K562 (cell line): Measurements from ENCODE around the gene GLDN.

Experiments used
- CBX1 ChIP-seq: sonication (generic); IDR thresholded peaks from 2 replicates; pipeline ENCODE4 v1.6.1; 2016; ENCODE audit warnings: antibody characterized with exemption, low read depth, mild to moderate bottlenecking
- ELK3 ChIP-seq: fragments of 450-650 bp; formaldehyde crosslinking; IDR thresholded peaks from 2 replicates; pipeline ENCODE4 v1.4.0; 2020; ENCODE audit warnings: mild to moderate bottlenecking
- GABPA ChIP-seq: fragments of 200-800 bp; sonication (Bioruptor generic); conservative IDR thresholded peaks from 2 replicates; pipeline ENCODE4 v1.6.1; 2016; ENCODE audit warnings: low read depth, missing genetic modification characterization, missing compliant biosample characterization
- KDM1A ChIP-seq, 2 experiments: fragments of 450-650 bp; IDR thresholded peaks; 2 replicates each; pipeline ENCODE4 v1.6.1; 2016; ENCODE audit warnings: mild to moderate bottlenecking in 2 of 2
- MAFK ChIP-seq: IDR thresholded peaks from 2 replicates; pipeline ENCODE4 v1.6.1; 2011; ENCODE audit warnings: low read length, improper control_type of control experiment
- NUFIP1 ChIP-seq: fragments of 450-650 bp; IDR thresholded peaks from 2 replicates; pipeline ENCODE4 v1.6.1; 2018; ENCODE audit not compliant: partially characterized antibody
- ZC3H4 ChIP-seq: sonication (generic); formaldehyde crosslinking; IDR thresholded peaks from 2 replicates; pipeline ENCODE4 v1.9.0; 2021; ENCODE audit warnings: missing genetic modification reagents, borderline replicate concordance
- ZNF639 ChIP-seq, 2 experiments: fragments of 200-800 bp in 1 of 2; sonication (Bioruptor generic) in 1 of 2; sonication (generic) in 1 of 2; formaldehyde crosslinking in 1 of 2; IDR thresholded peaks in 1 of 2; conservative IDR thresholded peaks in 1 of 2; 2 replicates each; pipeline versions ENCODE4 v1.5.0 to v1.6.1; 2016 to 2020; ENCODE audit warnings: missing compliant biosample characterization in 1 of 2, missing genetic modification characterization in 1 of 2, missing genetic modification reagents in 1 of 2
- TF ChIP-seq, protein P1 (sequence below), 2 experiments: fragments of 450-650 bp; IDR thresholded peaks; 2 replicates each; pipeline ENCODE4 v1.6.1; 2018; ENCODE audit warnings: mild to moderate bottlenecking in 2 of 2, low read depth in 1 of 2; ENCODE audit not compliant: partially characterized antibody in 2 of 2
- TF ChIP-seq, protein P2 (sequence below), 3 experiments: IDR thresholded peaks in 2 of 3; conservative IDR thresholded peaks in 1 of 3; 2 replicates each; pipeline ENCODE4 v1.5.1; 2011 to 2012; ENCODE audit warnings: low read length in 3 of 3, mild to moderate bottlenecking in 3 of 3, control low read depth in 2 of 3, improper control_type of control experiment in 1 of 3, inconsistent platforms in 1 of 3, low read depth in 1 of 3, mixed read lengths in 1 of 3, moderate library complexity in 1 of 3; ENCODE audit not compliant: insufficient read depth in 2 of 3

DNA sequence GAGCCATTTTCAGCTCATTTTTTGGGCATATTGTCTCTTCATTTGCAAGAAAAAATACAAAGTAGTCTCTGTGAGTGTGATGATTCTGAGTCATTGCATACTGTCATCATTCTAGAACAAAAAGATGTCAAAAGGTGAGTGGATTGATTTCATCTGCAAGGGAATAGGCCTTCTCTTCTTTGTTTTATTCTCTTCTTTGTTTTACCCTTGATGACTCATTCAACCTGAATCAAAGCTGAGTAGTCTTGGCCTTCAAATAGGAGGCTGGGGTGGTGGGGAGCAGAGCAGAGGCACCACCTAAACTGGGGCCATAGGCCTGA is 28.4 kb upstream of the GLDN start:
- TF ChIP-seq KDM1A (IDR thresholded peaks at IDR 0.05), result no peak
- TF ChIP-seq CBX1, result no peak
- no peak for TF ChIP-seq ZC3H4
- no peak for TF ChIP-seq MAFK
- TF ChIP-seq, protein P1, sequence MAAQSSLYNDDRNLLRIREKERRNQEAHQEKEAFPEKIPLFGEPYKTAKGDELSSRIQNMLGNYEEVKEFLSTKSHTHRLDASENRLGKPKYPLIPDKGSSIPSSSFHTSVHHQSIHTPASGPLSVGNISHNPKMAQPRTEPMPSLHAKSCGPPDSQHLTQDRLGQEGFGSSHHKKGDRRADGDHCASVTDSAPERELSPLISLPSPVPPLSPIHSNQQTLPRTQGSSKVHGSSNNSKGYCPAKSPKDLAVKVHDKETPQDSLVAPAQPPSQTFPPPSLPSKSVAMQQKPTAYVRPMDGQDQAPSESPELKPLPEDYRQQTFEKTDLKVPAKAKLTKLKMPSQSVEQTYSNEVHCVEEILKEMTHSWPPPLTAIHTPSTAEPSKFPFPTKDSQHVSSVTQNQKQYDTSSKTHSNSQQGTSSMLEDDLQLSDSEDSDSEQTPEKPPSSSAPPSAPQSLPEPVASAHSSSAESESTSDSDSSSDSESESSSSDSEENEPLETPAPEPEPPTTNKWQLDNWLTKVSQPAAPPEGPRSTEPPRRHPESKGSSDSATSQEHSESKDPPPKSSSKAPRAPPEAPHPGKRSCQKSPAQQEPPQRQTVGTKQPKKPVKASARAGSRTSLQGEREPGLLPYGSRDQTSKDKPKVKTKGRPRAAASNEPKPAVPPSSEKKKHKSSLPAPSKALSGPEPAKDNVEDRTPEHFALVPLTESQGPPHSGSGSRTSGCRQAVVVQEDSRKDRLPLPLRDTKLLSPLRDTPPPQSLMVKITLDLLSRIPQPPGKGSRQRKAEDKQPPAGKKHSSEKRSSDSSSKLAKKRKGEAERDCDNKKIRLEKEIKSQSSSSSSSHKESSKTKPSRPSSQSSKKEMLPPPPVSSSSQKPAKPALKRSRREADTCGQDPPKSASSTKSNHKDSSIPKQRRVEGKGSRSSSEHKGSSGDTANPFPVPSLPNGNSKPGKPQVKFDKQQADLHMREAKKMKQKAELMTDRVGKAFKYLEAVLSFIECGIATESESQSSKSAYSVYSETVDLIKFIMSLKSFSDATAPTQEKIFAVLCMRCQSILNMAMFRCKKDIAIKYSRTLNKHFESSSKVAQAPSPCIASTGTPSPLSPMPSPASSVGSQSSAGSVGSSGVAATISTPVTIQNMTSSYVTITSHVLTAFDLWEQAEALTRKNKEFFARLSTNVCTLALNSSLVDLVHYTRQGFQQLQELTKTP (IDR thresholded peaks at IDR 0.05; ENCODE audit: low read depth in 1 of 2, partially characterized antibody in 2 of 2), result no peak
- TF ChIP-seq, protein P2, sequence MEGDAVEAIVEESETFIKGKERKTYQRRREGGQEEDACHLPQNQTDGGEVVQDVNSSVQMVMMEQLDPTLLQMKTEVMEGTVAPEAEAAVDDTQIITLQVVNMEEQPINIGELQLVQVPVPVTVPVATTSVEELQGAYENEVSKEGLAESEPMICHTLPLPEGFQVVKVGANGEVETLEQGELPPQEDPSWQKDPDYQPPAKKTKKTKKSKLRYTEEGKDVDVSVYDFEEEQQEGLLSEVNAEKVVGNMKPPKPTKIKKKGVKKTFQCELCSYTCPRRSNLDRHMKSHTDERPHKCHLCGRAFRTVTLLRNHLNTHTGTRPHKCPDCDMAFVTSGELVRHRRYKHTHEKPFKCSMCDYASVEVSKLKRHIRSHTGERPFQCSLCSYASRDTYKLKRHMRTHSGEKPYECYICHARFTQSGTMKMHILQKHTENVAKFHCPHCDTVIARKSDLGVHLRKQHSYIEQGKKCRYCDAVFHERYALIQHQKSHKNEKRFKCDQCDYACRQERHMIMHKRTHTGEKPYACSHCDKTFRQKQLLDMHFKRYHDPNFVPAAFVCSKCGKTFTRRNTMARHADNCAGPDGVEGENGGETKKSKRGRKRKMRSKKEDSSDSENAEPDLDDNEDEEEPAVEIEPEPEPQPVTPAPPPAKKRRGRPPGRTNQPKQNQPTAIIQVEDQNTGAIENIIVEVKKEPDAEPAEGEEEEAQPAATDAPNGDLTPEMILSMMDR (IDR thresholded peaks at IDR 0.05 in 2 of 3, conservative IDR thresholded peaks at IDR 0.05 in 1 of 3; ENCODE audit: insufficient read depth in 2 of 3, low read depth in 1 of 3, low read length in 3 of 3), result no peak
- no peak for TF ChIP-seq ZNF639 (CRISPR knock-in tag; conservative IDR thresholded peaks at IDR 0.05 in 1 of 2, IDR thresholded peaks at IDR 0.05 in 1 of 2)
- TF ChIP-seq ELK3 (CRISPR knock-in tag), result no peak
- no peak for TF ChIP-seq GABPA (tag)
- TF ChIP-seq NUFIP1, result no peak
